Measurements from ENCODE around the gene PCDHGA3. TPM values are rescaled to one million over a fixed set of nuclear protein-coding genes. Genes with fewer than 3 reads are reported as not detected.
A peak's percentile ranks its signal among the peaks of the same experiment; 100 is the strongest.

PCDHGA3 gene
- polyA plus RNA-seq, 1 of the 3 experiments (the other 2 are of a cell fraction) = 0.33 TPM

GRCh38 chr5:141373673-141374317 lies 30.2 kb downstream of the PCDHGA3 start, which contains the start of gene PCDHGA6:
Gene PCDHGA6, plus strand, starts transcription at chr5:141373891. Its CDS starts 193 bp downstream, at chr5:141374084.
- WGBS (ENCODE audit: low lambda C conversion rate) = 67% methylated on average over 27 of the region's 27 CpGs
- DNase-seq = no peak
- POLR2A ChIA-PET = no interaction called here
- Histone ChIP-seq H3K4me3 (ENCODE audit: low read depth in 2 of 2, low read length in 1 of 2) (no peak within 1 kb of the TSS; a peak in 1 of 4 replicates), H4K20me1 (ENCODE audit: insufficient read depth) (no peaks in the 10 kb centered on the region), H2AFZ (ENCODE audit: low read depth) (no peak within 1 kb of the TSS), H3K9me2 (no peaks in the 10 kb centered on the region), H3K27me3 (ENCODE audit: insufficient read depth) (no peaks in the 10 kb centered on the region), H3K9me3 (no peaks in the 10 kb centered on the region; the same call in 1 of the 2 replicates), H3F3A (replicated peaks; ENCODE audit: insufficient read depth) (no peaks in the 10 kb centered on the region), H3K9ac (no peak within 1 kb of the TSS), H3K79me2 (ENCODE audit: insufficient read depth) (no peaks in the 10 kb centered on the region), H3K27ac (ENCODE audit: low read depth in 2 of 2, low read length in 1 of 2) (no peak within 1 kb of the TSS), H3K4me2 (no peak within 1 kb of the TSS), H3K4me1 (ENCODE audit: control insufficient read depth in 1 of 2, insufficient read depth in 2 of 2, low read depth in 1 of 2, low read length in 1 of 2) (no peaks in the 10 kb centered on the region), H3K36me3 (replicated peaks in 1 of 2; ENCODE audit: control insufficient read depth in 1 of 2, insufficient read depth in 2 of 2, low read length in 1 of 2) (peaks cover 0 to 14% of the 10 kb centered on the region in 2 experiments)
- TF ChIP-seq CTCF (IDR thresholded peaks at IDR 0.05) (peak; percentile 52), IRF3 (IDR thresholded peaks at IDR 0.05; ENCODE audit: low read depth, low read length) (no peak), MXI1 (IDR thresholded peaks at IDR 0.05; ENCODE audit: low read depth, low read length) (no peak), RCOR1 (IDR thresholded peaks at IDR 0.05; ENCODE audit: low read length) (no peak), RAD21 (IDR thresholded peaks at IDR 0.05; ENCODE audit: low read length) (peak; percentile 45), TCF12 (IDR thresholded peaks at IDR 0.05) (no peak), YY1 (IDR thresholded peaks at IDR 0.05; ENCODE audit: low read depth) (no peak), USF1 (IDR thresholded peaks at IDR 0.05; ENCODE audit: borderline replicate concordance, low read depth) (no peak), SMC3 (IDR thresholded peaks at IDR 0.05; ENCODE audit: low read depth, low read length) (no peak), REST (IDR thresholded peaks at IDR 0.05; ENCODE audit: low read depth, low read length) (no peak), CHD2 (IDR thresholded peaks at IDR 0.05; ENCODE audit: low read length, partially characterized antibody) (no peak), POLR2AphosphoS5 (IDR thresholded peaks at IDR 0.05; ENCODE audit: low read depth, low read length) (no peak), TAF1 (IDR thresholded peaks at IDR 0.05; ENCODE audit: borderline replicate concordance, low read depth, low read length) (no peak), RFX5 (IDR thresholded peaks at IDR 0.05; ENCODE audit: low read length) (no peak)
- CTCF ChIA-PET = interaction anchor here (0.9 to 1.8 kb wide), 5 partner anchors 12 to 193 kb away, joined by 3 to 8 read pairs (median 4); partner anchors contain the start of gene PCDHB14

Measured in SK-N-SH (cell line).